Colon (tissue), 2 donors: ENCODE measurements around the gene LMO7.
"Not testable (repeated sequence)": the region's sequence is repeated elsewhere in the genome, so short reads cannot be mapped to it uniquely, and the experiment has no call there.

Experiments
- FAIRE-seq: peaks from 2 replicates; lab custom pipeline; 2012; peaks lifted over from hg19 to GRCh38; lab: Jason Lieb, UNC
- donor health status: control.
- donor health status: control.

LMO7 gene

DNA sequence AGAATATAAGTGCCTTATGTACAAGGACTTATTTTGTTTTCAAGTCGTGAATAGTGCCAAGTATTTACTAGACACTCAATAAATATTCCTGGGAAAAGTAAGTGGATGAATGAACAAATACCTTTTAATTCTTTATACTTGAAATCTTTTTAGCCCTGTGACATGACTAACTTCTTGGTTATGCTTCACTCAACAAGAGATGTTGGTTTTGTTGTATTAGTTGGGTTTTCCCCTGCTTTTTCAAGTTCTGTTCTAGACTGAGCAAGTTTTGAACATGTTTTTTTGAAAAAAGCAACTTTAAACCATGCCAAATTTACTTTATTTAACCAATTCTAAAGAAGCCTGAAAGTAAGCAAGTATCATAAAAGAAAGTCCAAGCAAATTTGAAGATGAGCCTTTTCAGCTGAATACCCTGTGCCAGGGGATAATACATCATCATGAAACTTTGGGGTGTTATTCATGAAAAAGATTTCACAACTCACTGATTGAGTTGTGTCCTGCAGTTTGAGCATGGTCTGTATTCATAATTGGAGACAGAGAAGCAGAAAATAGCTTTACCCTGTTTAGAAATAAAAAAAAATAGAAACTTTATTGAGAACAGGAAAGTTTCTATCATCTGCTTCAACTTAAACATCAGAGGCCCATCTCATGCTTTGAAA, 11.1 kb downstream of the LMO7 start:
- no peak for FAIRE-seq

DNA sequence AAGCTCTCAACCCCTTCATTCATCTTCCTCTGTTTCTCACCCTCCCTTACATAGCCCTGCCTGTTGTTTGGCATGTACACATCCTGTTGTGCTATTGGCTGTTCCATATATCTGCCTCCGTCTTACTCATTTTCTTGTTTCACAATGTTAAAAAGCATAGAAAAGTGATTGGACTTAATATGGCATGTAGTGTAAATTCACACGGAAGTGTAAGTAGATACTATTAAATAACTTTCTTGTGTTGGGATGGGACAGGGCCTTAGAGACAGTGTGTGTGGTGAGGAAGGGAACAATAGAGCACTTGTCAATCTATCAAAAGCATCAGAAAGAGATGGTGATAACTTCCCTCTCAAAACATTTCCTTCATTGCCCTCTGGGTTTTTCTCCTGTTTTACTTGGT, 12.3 kb downstream of the LMO7 start:
- no peak for FAIRE-seq

DNA sequence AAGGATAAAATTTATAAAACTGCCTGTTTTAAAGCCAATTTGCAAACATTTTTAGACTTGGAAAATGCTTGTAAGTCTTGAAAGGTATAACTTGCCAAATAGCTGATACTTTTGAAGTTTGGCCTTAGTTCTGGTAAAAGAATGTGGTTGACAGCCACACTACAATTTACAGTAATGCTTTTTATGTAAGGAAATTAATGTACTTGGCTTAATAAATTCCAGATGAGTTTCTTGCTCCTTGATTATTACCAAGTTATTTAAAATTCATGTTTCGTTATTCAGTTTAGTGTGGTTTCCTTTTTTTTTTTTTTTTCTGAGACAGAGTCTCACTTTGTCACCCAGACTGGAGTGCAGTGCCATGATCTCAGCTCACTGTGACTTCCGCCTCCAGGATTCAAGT, 14.9 kb downstream of the LMO7 start:
- no peak for FAIRE-seq

DNA sequence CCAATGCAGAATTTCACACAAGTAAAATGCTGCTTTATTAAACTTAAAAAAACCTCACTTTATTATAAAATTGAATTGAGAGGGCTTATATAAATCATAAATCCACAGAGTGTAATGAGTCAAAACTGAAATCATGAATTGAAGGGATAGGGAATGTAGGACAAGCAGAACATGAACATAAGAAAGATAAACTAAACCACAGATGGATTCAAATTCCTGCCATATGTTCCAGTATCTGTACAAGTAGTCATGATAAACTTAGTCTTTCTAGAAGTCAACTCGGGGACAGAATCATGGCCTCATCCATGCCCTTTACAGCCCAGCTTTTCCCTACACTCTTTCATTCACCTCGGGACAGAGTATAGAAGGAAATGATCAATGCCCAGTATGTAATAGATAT, 16.6 kb downstream of the LMO7 start:
- FAIRE-seq, result no peak

DNA sequence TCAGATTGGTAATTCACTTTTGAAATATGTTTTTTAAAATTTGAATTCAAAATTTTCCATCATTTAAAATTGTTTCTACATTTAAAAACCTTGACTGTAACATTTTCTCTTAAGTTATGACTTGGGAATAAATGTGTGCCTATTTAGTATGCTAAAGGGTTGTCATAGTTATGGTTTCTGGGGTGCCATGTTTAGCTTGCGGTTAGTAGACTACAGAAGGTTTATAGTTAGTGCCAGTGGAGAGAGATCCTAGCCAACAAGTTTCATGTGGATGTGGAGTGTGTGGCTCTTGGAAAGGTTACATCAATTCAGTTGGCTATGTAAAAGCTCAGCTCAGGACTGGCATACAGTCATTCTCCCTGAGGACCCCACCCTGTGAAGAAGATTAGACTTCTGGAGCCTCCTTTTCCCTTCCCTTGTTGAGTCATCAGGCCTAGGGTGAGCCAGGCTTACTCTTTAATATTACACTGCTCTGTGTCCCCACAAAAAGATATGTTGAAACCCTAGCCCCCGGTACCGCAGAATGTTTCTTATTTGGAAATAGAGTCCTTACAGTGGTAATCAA, 20.4 kb downstream of the LMO7 start:
- no peak for FAIRE-seq

DNA sequence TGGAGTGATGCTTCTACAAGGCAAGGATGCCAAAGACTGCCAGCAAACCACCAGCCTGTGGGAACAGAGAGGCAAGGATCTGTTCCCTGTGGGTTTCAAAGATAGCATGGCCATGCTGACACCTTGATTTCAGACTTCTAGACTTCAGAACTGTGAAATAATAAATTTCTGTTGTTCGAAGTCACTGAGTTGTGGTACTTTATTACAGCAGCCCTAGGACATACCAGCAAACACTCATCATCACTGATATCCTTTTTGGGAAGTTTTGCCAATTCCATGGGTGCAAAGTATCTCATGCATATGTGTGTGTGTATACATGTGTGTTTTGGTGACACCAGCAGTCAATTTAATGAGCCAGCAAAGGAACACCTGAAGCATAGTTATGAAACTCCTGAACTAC, 21.0 kb downstream of the LMO7 start:
- FAIRE-seq, result no peak

DNA sequence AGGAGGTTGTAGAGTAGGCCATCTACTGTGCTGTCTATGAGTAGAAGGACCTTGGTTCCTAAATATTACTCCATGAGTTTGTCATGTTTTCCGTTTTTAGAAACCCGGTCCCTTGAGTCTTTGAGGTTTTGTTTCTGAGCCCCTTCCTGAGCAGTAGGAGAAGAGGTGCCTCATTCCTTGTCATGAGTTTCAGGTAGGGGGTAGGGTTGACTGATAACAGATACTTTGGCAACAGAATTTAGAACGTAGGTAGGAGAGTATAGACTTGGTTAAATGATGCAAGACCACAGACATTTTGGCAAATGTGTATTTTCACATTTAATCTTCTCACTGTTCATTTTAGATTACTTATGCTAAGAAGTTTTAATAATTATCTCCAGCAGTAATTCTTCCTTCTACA, 24.6 kb downstream of the LMO7 start:
- FAIRE-seq, result no peak

DNA sequence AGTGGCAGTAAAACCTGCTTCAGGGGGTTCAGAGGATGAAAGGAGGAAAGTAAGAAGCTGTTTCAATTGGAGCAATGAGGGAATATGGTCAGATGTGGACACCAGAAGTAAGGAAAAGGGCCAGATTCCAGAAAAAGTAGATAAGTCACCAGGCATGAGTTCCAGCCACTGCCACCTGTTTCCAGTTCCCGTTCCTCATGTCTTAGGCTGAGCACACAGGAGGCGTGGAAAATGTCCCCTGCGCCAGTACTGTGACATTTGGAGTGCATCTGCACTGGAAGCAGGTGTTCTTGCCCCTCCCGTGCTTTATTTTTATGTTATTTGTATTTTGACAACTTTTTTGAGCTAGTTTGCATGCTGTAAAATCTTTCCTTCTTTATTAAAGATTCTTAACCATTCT, 25.3 kb downstream of the LMO7 start:
- FAIRE-seq, result no peak

DNA sequence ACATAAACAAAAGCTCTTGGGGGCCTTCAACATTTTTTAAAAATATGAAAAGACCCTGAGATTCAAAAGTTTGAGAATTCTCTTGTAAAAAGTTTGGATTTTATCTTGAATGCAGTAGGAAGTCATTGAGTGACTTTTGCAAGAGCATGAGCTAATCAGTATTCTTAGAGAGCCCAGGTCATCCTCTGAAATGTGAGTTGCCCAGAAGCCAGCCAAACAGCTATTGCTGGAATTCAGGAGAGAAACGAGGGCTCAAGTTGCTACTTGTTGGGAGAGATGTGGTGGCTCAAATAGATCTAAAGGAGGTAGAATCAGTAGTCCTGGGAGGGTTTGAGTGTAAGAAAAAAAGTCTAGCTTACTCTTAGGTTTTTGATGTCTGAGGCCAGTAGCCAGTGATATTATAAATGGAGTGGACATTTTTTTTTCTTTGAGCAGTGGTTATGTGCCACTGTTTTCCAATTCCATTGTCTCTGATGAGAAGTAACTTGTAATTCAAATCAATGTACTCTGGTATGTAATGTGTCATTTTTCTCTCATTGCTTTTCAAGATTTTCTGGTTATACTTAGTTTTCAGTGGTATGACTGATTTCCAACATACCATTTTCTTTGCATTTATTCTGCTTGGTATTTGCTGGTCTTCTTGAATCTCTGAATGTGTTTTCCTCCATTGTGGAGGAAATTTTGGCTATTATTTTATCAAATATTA, 30.7 kb downstream of the LMO7 start:
- no peak for FAIRE-seq

DNA sequence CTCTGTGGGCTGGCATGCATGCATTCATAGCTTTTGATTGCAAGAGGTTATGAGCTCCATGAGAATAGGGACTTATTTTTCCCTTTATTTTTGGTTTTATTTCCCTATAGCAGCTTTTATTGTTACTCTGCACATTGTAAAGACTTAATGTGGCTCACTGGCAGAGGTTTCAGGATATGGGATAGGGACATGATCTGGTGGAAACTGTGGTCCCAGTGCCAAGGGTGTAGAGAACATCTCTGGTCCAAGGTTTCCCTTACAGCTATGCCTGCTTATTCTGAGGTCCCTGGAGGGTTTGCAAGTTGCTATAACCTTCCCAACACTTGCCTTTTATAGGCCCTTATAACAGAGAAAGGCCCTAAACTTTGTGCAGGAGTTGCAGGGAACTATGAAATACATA, 33.6 kb downstream of the LMO7 start:
- no peak for FAIRE-seq

DNA sequence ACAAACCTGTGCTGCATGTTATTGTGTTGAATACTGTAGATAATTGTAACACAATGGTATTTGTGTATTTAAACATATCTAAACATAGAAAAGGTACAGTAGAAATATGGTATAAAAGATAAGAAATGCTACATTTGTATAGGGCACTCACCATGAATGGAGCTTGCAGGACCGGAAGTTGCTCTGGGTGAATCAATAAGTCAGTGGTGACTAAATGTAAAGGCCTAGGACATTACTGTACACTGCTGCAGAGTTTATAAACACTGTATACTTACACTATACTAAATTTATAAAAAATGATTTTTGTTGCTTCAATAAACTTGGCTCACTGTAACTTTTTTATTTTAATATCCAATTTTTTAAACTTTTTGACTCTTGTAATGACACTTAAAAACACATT, 34.4 kb downstream of the LMO7 start:
- FAIRE-seq, result no peak

DNA sequence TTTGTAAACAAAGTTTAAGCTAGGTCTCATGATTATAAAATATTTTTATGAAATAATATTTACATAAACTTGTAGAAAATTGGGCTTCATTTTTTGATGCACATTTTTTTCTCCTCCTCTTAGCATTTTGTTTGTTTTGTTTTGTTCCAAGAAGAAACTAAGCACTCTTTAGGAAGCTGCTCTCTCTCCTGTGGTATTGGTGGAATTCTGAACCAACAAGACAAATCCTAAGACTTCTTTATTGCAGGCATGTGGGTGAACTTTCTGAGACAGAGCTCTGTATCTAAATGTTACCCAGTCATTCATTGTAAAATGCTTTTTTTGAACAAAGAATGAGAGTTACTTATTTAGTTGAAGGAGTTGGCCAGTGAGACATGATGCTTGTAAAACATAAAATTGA, 39.3 kb downstream of the LMO7 start:
- FAIRE-seq, result no peak

DNA sequence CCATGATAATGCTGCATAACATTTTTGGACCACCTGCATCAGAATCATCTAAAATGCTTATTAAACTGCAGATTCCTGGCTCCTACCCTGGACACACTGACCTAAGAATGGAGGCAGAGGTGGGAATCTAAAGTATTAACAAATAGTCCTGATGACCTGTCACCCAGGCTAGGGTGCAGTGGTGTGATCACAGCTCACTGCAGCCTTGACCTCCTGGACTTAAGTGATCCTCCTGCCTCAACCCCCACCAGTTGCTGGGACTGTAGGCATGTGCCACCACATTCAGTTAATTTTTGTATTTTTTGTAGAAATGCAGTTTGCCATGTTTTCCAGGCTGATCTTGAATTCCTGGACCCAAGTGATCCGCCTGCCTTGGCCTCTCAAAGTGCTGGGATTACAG, 43.3 kb downstream of the LMO7 start:
- no peak for FAIRE-seq

DNA sequence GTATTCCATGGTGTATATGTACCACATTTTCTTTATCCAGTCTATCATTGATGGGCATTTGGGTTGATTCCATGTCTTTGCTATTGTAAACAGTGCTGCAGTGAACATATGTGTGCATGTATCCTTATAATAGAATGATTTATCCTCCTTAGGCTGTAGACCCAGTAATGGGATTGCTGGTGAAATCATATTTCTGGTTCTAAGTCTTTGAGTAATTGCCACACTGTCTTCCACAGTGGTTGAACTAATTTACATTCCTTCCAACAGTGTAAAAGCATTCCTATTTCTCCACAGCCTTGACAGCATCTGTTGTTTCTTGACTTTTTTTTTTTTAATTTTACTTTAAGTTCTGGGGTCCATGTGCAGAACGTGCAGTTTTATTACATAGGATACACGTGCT, 44.1 kb downstream of the LMO7 start:
- not testable (repeated sequence) for FAIRE-seq

DNA sequence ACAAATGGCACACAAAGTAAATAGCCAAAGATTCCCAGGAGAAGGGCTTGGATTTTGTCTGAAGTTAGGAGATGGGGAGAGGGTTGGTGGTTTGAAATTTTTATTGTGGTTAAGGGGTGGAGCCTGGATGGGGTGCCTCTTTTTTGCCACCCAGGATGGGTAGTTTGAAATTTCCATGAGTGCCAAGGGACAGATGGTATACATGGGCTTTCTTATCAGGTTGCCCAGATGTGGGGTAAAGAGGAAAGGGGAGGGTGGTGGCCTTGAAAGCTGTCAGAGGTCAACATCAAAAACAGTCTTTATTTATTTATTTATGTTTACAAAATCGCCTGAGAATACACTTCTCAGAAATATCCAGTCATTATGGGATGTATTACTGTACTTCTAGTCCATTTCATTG, 46.2 kb downstream of the LMO7 start:
- FAIRE-seq, result no peak

DNA sequence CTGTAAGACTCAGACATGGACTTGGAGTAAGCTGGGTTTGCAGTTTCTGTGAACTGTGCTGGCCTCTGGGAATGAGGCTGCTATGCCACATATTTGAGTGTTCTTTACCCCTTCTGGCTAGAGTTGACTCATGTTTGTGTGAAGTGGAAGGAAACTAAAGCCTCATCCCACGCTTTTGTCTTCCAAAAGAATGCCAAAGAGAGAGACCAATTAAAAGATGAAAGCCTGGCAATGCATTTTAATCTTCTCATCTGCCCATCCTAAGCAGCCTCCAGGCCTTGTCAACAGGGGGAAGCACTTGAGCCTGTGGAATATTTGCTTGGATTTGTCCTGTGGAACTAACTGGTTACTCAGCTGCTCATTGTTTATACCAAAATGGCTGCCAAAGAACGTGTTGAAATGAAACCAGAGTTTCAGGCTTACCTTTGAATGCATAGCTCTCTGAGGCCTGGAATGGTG, 49.1 kb downstream of the LMO7 start:
- FAIRE-seq, result no peak

DNA sequence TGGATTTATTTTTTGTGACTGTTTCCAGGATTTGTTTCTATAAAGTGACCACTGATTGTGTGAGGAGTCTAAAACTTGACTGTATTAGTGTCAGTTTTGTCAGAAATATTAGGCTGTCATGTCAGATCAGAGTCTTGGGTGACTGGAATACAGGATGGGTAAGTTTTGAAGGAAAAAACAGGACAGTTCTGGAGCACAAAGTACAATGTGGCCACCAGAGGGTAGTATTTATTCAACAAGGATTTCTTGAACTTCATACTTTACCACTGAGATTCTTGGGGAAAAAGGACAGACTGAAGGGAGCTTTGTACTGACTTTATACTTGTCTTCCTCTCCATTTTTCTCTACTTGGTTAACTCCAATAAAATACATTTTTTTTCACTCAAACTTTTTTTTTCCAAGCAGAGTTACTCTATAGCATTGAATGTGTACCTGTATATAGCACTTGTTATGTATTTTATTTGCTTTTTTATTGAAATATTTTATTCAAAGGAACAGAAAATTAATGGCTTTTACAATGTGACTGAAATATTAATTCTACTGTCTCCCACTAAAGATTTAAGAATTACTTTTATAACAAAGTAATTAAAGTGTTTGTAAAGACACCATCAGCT, 51.1 kb downstream of the LMO7 start:
- FAIRE-seq, result no peak

DNA sequence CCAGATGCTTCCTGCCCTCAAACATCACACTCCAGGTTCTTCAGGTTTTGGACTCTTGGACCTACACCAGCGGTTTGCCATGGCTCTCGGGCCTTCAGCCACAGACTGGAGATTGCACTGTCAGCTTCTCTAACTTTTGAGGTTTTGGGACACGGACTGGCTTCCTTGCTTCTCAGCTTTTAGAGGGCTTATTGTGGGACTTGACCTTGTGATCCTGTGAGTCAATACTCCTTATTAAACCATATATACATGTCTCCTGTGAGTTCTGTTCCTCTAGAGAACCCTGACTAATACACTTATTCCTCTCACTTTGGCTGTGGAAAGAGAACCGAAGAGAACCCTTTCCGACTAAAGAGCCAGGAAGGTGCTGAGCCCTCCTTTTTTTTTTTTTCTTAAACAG, 53.6 kb downstream of the LMO7 start:
- FAIRE-seq, result no peak

DNA sequence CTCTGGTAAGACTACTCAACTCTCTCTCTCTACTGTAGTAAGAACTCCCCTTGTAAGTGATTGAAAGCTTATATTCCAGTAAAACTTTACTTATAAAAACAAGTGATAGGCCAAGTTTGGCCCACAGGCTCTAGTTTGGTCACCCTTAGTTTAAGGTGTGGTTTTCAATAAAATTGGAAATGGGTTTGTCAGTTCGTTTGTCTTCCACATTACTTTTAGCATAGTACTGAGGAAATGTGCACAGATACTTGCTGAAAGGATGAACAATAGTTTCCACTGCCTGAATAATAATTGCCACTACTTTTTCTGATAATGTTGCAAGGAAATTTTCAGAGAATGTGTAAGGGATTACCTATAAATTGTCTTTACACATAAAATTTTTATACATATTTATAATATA, 54.5 kb downstream of the LMO7 start:
- no peak for FAIRE-seq

DNA sequence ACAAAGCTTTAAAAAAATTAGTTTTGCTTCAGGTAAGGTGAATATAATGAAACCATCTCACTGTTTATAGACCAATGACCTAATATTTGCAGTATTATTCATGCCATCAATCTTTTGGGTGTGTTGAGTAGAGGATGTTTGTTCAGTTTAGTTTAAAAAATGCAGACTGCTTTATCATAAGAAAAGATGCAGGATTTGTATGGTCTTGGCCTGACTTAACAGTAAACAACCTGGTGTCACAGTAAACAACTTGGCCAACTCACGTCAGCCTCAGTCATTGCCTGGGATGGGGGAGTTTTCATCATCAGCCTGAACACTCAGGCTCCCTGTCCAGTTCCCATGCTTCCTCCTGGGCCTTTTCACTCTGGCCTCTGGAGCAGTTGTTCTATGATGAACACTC, 55.1 kb downstream of the LMO7 start:
- no peak for FAIRE-seq

DNA sequence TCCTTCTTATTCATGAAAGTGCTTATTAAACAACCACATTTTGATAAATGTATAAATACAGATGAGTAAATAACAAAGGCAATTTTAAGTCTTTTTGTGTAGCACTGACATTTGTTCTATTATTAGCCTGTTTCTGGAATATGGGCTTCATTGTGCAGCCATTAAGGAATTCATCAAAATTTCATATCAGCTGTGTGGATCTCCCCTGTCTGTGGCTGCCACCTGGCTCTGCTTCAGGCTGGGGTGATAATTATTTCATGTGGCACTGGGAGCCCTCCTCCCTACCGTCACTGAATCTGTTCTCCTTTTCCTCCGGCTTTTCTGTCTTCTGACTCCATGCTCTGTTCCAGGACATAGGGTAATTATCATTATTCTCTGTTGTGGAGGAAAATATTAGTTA, 57.1 kb downstream of the LMO7 start:
- FAIRE-seq, result no peak

DNA sequence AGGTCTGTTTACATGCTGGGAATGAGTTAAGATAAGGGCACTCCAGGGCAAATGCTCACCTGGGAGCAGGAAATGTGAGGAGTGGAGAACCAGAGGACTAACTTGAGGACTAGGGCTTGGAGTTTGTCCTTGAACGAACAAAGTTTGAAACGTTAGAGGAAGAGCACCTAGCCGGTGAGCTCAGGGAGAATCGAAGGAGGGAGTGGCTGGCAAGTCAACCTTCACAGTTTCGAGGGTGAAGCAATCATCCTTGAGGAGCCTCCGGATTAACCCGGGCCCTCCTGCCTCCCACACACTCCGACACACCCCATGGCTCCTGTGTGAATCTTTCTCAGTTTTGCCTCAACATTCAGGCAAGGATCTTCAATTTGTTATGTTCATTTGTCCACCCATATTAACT, 58.6 kb downstream of the LMO7 start:
- no peak for FAIRE-seq

DNA sequence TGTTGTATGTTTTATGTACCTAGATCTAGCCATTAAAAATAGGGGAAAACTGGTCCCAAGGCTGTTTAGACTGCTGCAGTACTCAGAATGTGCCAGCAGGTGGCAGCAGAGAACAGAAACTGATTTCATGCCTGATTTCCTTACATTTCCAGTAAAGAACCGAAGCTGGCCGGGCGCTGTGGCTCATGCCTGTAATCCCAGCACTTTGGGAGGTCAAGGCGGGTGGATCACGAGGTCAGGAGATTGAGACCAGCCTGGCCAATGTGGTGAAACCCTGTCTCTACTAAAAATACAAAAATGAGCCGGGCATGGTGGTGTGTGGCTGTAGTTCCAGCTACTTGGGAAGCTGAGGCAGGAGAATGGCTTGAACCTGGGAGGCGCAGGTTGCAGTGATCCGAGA, 59.8 kb downstream of the LMO7 start:
- FAIRE-seq, result not testable (repeated sequence)
